Measurements from ENCODE around the gene RNF25.
A peak's percentile ranks its signal among the peaks of the same experiment; 100 is the strongest.

Gene RNF25

GRCh38 chr2:218671654-218672566 is at the start of gene RNF25, which contains the start of gene STK36:
Gene RNF25, minus strand, starts transcription at chr2:218672002. Its CDS starts 32 bp downstream, at chr2:218671970.
Gene STK36, plus strand, starts transcription at chr2:218672086. Its CDS starts 744 bp downstream, at chr2:218672830.
- peak; percentile 74 to 81 for DNase-seq

DNA sequence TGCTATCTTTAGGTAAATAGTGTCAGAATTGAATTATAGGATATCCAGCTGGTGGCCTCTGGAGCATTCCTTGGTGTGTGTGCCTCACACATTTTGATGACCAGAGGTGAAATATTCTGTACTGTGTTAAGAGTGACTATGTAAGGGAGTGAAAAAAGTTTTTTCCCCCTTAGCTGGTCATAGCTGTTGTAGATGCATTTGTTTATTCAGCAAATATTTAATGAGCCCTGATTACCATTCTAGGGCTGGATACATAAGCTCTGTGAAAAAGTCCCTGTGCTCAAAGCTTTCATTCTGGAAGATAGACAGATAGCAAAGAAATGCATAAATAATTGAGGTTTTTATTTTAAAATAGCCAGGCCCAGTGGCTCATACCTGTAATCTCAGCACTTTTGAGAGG is 49.7 kb upstream of the RNF25 start:
- no peak for DNase-seq

DNA sequence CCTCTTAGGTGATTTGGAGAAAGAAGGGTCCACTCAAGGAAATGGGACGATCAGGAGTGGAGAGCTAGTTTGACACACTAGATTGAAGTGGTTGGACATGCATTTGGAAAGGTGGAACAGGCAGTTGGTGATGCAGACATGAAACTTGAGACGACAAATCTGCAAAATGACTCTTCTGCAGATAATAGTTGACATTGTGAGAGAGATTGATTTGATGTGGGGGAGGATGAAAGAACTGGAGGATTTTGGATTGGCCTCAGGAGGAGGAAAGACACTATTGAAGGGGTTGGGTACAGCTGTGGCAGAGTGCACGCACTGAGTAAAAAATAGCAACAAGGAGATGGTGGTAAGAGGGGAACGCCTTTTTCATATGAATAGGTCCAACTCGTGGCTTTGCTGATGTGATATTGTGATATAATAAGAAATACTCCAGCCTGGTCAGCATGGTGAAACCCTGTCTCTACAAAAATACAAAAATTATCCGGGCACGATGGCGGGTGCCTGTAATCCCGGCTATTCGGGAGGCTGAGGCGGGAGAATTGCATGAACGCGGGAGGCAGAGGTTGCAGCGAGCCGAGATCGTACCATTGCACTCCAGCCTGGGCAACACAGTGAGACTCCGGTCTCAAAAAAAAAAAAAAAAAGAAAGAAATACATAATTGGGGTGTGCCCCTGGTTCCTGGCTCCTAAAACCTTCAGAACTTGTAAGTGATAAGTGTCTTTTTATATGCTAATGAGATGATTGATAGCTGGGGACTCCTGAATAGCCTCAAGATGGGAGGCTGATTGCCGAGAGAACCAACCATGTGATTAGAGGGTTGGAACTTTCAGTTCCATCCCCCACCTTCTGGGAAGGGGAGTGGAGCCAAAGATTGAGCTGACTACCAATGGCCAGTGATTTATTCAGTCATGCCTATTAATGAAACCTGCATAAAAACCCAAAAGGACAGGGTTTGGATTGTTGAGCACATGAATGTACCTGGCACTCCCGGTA is 48.5 kb upstream of the RNF25 start:
- no peak for DNase-seq

DNA sequence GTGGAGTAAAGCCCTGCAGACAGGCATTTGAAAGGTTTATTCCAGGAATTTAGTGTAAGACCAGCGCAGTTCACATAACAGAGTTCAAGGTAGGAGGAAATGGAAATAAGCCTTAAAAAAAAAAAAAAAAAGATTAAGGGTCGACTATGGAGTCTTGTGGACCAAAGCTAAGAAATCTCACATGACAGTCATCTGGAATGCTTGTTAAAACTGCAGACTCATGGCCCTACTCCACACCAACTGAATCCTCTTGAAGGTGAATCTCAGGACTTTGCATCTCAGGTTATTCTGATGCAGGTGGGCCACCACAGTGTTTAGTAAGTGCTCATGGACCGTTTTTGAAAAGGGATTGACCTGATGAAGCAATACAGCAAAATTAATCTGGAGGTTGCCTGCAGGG is 47.7 kb upstream of the RNF25 start:
- no peak for DNase-seq

DNA sequence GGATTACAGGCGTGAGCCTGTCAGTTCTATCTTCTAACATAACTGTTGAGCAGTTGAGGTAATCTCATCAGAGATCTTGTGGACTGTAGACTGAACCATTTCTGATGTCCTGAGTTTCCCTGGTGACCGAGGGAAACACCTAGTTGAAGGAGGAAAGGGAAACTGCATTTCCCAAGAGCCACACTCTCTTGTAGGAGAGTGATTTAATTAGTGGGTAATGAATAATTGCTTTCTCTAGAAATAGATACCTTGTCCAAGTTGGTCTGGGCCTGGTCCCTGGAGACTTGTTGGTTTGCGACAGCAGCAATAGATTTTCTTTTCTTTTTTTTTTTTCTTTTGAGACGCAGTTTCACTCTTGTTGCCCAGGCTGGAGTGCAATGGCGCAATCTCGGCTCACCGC is 46.3 kb upstream of the RNF25 start:
- no peak for DNase-seq

DNA sequence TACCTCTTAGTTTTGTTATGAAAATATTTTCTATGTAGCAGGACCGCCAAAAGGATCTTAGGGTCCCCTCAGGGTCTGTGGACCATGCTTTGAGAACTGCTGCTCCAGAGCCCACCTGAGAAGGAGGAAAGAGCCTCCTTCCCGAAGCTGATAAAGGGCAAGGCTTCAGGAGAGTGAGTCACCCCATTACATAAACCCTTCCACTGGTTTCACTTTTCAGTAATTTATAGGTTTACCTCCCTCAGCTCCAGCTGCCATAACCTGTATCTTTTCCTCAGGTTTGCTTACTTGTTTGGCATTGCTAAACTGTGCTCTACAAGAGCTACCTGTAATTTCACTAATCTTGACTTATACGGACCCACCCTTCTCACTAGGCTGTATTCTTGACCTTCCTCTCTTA is 45.5 kb upstream of the RNF25 start:
- no peak for DNase-seq

DNA sequence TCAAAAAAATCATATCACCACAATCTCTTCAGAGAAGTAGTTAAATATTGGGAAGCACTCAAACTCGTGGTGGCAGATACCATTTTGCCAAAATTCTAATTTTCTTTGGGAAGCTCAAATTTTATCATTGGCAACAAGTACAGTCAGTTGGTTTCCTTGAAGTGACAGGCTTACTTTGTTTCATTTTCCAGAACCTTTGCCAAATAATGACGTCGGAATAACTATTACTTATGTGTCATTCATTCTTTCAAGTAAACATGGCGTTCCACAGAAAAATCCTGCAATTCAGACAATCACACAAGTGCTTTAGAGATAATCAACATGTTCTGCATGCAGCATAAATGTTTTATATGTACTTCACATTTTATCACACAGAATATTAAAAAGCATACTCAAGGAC is 44.3 kb upstream of the RNF25 start:
- DNase-seq, result no peak

DNA sequence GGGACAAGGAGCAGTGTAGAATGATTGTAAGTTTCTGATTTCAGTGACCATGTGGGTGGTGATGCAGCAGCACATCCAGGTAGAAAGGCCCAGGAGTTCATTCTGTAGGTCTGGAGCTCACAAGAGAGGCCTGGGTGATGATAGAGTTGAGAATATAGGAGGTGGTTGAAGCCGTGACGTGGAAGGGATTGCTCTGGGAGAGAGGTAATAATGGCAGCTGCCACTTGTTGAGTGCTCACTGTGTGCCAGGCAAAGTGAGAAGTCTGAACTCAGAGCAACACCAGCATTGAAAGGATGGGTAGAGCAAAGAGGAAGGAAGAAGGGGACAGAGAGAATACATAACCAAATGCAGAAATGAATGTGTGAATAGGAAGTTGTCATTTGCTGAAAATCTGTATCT is 42.1 kb upstream of the RNF25 start:
- DNase-seq, result no peak

DNA sequence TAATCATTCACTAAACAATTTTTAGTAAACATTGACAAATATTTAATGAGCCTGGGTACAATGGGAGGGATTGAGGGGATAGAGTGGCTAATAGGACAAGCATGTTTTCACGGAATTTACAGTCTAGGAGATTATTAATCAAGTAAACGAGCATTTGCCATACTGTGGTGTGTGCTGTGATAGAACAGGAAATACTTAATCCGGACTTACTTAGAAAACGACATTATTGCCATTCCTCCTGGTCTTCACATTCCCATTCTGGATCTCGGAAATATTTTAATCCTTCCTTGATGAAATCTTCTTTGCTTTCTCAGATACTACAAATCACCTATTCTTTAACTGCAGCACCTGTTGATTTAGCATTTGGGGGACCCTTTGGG is 39.7 kb upstream of the RNF25 start:
- DNase-seq, result no peak

GRCh38 chr2:218710687-218711549 is 39.1 kb upstream of the RNF25 start, which contains the start of gene TTLL4:
Gene TTLL4, plus strand, starts transcription at chr2:218710835. Its CDS starts 26,842 bp downstream, at chr2:218737677.
- DNase-seq, result peak; percentile 99

GRCh38 chr2:218710334-218710686 is 38.5 kb upstream of the RNF25 start:
- no peak for DNase-seq

- DNase-seq, result no peak
Observed at GRCh38 chr2:218709908-218710307, 38.1 kb upstream of the RNF25 start.

- no peak for DNase-seq
Observed at GRCh38 chr2:218708086-218708485, 36.3 kb upstream of the RNF25 start.

- DNase-seq, result no peak
Observed at GRCh38 chr2:218703341-218703740, 31.5 kb upstream of the RNF25 start.

DNA sequence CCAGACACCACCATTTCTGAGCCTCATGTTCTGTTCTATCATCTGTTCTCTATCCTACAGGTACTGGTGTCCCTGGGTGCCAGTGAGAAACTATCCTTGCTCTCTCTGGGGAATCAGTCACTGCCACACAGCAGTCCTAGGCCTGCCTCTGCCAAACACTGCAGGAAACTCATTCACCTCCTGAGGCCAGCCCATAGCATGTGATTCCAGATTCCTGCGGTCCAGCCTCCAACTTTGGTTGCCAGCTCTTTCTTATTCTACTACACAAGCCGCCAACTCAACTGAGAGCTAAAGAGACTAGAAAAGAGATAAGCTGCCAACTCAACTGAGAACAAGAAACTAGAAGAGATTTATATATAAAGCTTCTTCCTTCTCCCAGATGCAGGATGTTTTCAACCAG is 30.0 kb upstream of the RNF25 start:
- no peak for DNase-seq

DNA sequence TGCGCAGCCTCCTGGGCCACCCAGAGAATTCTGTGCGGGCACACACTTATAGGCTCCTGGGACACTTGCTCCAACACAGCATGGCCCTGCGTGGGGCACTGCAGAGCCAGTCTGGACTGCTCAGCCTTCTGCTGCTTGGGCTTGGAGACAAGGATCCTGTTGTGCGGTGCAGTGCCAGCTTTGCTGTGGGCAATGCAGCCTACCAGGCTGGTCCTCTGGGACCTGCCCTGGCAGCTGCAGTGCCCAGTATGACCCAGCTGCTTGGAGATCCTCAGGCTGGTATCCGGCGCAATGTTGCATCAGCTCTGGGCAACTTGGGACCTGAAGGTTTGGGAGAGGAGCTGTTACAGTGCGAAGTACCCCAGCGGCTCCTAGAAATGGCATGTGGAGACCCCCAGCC is 27.1 kb upstream of the RNF25 start:
- DNase-seq, result no peak

- DNase-seq, result no peak
Observed at GRCh38 chr2:218694405-218695145, 22.8 kb upstream of the RNF25 start.

DNA sequence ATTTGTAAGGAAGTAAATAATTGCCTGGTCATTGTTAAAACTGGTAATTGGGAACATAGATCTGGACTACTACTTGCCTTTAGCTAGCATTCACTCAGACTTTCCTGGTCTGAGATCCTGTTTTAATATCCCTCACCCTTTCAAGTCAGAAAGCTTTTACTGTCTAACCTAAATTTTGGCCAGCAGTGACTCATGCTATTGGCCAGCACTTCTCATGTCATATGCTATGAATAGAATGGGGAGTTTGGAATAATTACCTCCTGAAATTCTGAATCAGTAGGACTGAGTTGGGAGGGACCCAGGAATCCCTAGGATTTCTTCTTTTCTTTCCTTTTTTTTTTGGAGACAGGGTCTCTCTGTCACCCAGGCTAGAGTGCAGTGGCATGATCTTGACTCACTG is 19.4 kb upstream of the RNF25 start:
- DNase-seq, result no peak

GRCh38 chr2:218687400-218688060 is 15.7 kb upstream of the RNF25 start:
- DNase-seq, result peak in 1 of 2 experiments; percentile 17

DNA sequence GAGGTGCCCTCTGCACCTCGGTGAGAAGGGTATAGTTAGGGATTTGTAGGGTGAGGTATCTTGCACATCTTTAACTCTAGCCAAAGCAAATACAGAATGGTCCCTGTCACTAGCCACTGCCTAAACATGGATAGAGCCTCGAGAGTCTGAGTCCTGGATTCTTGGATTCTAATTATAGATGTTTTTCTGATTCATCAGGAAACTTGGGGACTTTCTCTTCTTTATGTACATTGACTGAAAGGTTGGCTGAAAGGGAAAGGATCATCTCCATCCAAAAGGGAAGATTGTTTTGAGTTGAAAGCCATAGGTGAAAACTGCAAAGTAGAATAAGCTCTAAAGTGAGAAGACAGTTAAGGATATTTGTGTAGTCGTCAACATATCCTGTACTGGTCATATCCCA is 8.3 kb upstream of the RNF25 start:
- DNase-seq, result no peak

DNA sequence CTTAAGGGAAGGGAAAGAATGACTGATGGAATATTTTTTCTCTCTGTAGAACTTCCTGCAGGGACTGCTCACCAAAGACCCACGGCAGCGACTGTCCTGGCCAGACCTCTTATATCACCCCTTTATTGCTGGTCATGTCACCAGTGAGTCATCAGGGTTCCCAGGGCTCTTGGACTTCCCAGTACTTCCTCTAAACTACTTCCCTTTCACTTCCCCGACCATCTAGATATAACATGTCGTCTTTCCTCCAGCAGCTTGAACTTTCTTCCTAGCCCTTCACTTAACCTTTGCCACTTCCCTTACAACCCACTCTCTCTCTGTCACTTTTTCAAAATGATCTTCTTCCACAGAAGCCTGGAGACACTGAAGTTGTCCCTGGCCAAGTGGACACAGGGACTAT is 7.3 kb upstream of the RNF25 start:
- no peak for DNase-seq

All from stimulated activated CD4-positive, alpha-beta T cell treated with anti-CD3 and anti-CD28 coated beads, Interleukin-4, amount 100 ng/mL, for 4 hours (primary cell).